Activated CD4-positive, alpha-beta T cell treated with anti-CD3 and anti-CD28 coated beads, Interleukin-2, amount 10 ng/mL, durations not matched to agents 7 days and 5 days (primary cell): ENCODE measurements around the gene MRPL42. TPM values are rescaled to one million over a fixed set of nuclear protein-coding genes. Genes with fewer than 3 reads are reported as not detected.

Experiments used
- CTCF ChIA-PET: fragments of 350-600 bp; sonication (Branson Sonifier 250); formaldehyde crosslinking; loops from one replicate; lab custom pipeline; 2021; ENCODE audit warnings: antibody characterized with exemption; lab: Charles Lee
- POLR2A ChIA-PET: fragments of 350-600 bp; sonication (Branson Sonifier 250); formaldehyde crosslinking; loops from one replicate; lab custom pipeline; 2021; ENCODE audit warnings: antibody characterized with exemption; lab: Charles Lee
- DNase-seq: peaks from one replicate; pipeline ENCODE4 v3.0.0-alpha.2; 2020
- H3K27ac Mint-ChIP-seq: one replicate; pipeline ENCODE4 v1.8.0; 2021; ENCODE audit warnings: mild to moderate bottlenecking, moderate library complexity, mixed read lengths
- H3K27me3 Mint-ChIP-seq: one replicate; pipeline ENCODE4 v1.8.0; 2021; ENCODE audit warnings: mixed read lengths
- H3K36me3 Mint-ChIP-seq: one replicate; pipeline ENCODE4 v1.8.0; 2021; ENCODE audit warnings: low read depth, mixed read lengths
- H3K4me1 Mint-ChIP-seq: one replicate; pipeline ENCODE4 v1.8.0; 2021; ENCODE audit warnings: mixed read lengths
- H3K4me3 Mint-ChIP-seq: one replicate; pipeline ENCODE4 v1.8.0; 2021; ENCODE audit warnings: mild to moderate bottlenecking, moderate library complexity, mixed read lengths
- H3K9me3 Mint-ChIP-seq: one replicate; pipeline ENCODE4 v1.8.0; 2021; ENCODE audit warnings: mixed read lengths
- total RNA-seq, 2 experiments: library from RNA; stranded (reverse); gene quantifications; one replicate each; pipeline ENCODE4 v1.2.3, GENCODE V29; 2021

MRPL42 gene
- total RNA-seq, 2 experiments from 2014 or later, result 55.6 to 69.0 TPM

GRCh38 chr12:93451423-93452158 lies 15.7 kb upstream of the MRPL42 start:
- Mint-ChIP-seq H3K36me3 (no peaks in the 10 kb centered on the region), H3K27me3 (peaks cover 3% of the 10 kb centered on the region), H3K27ac (no peak overlapping the region), H3K4me1 (peaks cover 23% of the 10 kb centered on the region), H3K9me3 (peaks cover 1% of the 10 kb centered on the region), H3K4me3 (no peak overlapping the region)
- POLR2A ChIA-PET, result no interaction called here
- CTCF ChIA-PET, result interaction anchor here (0.6 to 0.7 kb wide), 2 partner anchors 309 to 656 kb away, joined by 3 read pairs; no protein-coding TSS in a partner anchor
- DNase-seq, result no peak

GRCh38 chr12:93453633-93454032 lies 13.7 kb upstream of the MRPL42 start:
- H3K27me3 Mint-ChIP-seq, result peaks cover 5% of the 10 kb centered on the region
- ChIA-PET POLR2A (no interaction called here), CTCF (no interaction called here)
- H3K4me3 Mint-ChIP-seq, result no peak overlapping the region
- H3K4me1 Mint-ChIP-seq, result peaks cover 9% of the 10 kb centered on the region
- H3K9me3 Mint-ChIP-seq, result peaks cover 1% of the 10 kb centered on the region
- no peak overlapping the region for H3K27ac Mint-ChIP-seq
- no peak for DNase-seq
- no peaks in the 10 kb centered on the region for H3K36me3 Mint-ChIP-seq

- H3K27me3 Mint-ChIP-seq, result peaks cover 5% of the 10 kb centered on the region
- H3K36me3 Mint-ChIP-seq, result no peaks in the 10 kb centered on the region
- ChIA-PET CTCF (no interaction called here), POLR2A (no interaction called here)
- peaks cover 2% of the 10 kb centered on the region for H3K4me1 Mint-ChIP-seq
- no peak overlapping the region for H3K27ac Mint-ChIP-seq
- H3K9me3 Mint-ChIP-seq, result no peaks in the 10 kb centered on the region
- DNase-seq, result no peak
- H3K4me3 Mint-ChIP-seq, result no peak overlapping the region
Observed at GRCh38 chr12:93456077-93456476, 11.2 kb upstream of the MRPL42 start.

DNA sequence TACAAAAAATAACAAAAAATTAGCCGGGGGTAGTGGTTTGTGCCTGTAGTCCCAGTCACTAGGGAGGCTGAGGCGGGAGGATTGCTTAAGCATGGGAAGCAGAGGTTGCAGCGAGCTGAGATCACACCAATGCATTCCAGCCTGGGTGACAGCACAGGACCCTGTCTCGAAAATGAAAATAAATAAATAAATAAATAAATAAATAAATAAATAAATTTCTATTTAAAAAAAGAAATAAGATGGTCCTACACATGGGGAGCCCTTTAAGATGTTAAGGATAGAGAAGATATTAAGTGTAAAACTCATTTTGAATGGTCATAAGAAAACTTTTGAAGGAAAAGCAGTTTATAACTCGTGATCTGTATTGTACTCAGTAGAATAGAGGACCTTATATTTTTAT lies 8.2 kb upstream of the MRPL42 start:
- Mint-ChIP-seq H3K4me3 (no peak overlapping the region), H3K27me3 (peaks cover 5% of the 10 kb centered on the region), H3K36me3 (no peaks in the 10 kb centered on the region), H3K9me3 (no peaks in the 10 kb centered on the region), H3K27ac (no peak overlapping the region), H3K4me1 (peaks cover 2% of the 10 kb centered on the region)
- CTCF ChIA-PET, result interaction anchor here (0.9 kb wide), 1 partner anchor 72 kb away, joined by 3 read pairs; no protein-coding TSS in a partner anchor
- POLR2A ChIA-PET, result no interaction called here
- no peak for DNase-seq

- H3K27ac Mint-ChIP-seq, result no peak overlapping the region
- POLR2A ChIA-PET, result no interaction called here
- peaks cover 4% of the 10 kb centered on the region for H3K27me3 Mint-ChIP-seq
- no peaks in the 10 kb centered on the region for H3K9me3 Mint-ChIP-seq
- H3K4me3 Mint-ChIP-seq, result no peak overlapping the region
- CTCF ChIA-PET, result interaction anchor here (0.6 to 0.9 kb wide), 3 partner anchors 10 to 390 kb away, joined by 3 to 4 read pairs (median 3); no protein-coding TSS in a partner anchor
- no peaks in the 10 kb centered on the region for H3K36me3 Mint-ChIP-seq
- H3K4me1 Mint-ChIP-seq, result peaks cover 2% of the 10 kb centered on the region
- no peak for DNase-seq
Observed at GRCh38 chr12:93460003-93460402, 7.3 kb upstream of the MRPL42 start.

GRCh38 chr12:93460902-93461301 lies 6.4 kb upstream of the MRPL42 start:
- Mint-ChIP-seq H3K9me3 (no peaks in the 10 kb centered on the region), H3K4me3 (no peak overlapping the region), H3K36me3 (no peaks in the 10 kb centered on the region), H3K4me1 (peaks cover 2% of the 10 kb centered on the region), H3K27me3 (peaks cover 2% of the 10 kb centered on the region), H3K27ac (no peak overlapping the region)
- POLR2A ChIA-PET, result no interaction called here
- no peak for DNase-seq
- CTCF ChIA-PET, result interaction anchor here (0.6 to 1.1 kb wide), 3 partner anchors 16 to 641 kb away, joined by 3 to 4 read pairs (median 3); no protein-coding TSS in a partner anchor

GRCh38 chr12:93461503-93461902 lies 5.8 kb upstream of the MRPL42 start:
- H3K4me3 Mint-ChIP-seq, result no peak overlapping the region
- ChIA-PET POLR2A (no interaction called here), CTCF (interaction anchor here (1.1 kb wide), 1 partner anchor 640 kb away, joined by 3 read pairs; no protein-coding TSS in a partner anchor)
- peaks cover 5% of the 10 kb centered on the region for H3K4me1 Mint-ChIP-seq
- no peaks in the 10 kb centered on the region for H3K36me3 Mint-ChIP-seq
- DNase-seq, result no peak
- no peaks in the 10 kb centered on the region for H3K9me3 Mint-ChIP-seq
- H3K27me3 Mint-ChIP-seq, result peaks cover 2% of the 10 kb centered on the region
- no peak overlapping the region for H3K27ac Mint-ChIP-seq

- H3K27ac Mint-ChIP-seq, result no peak overlapping the region
- H3K4me3 Mint-ChIP-seq, result no peak overlapping the region
- ChIA-PET CTCF (interaction anchor here (0.6 to 1.3 kb wide), 2 partner anchors 22 to 1296 kb away, joined by 3 read pairs; no protein-coding TSS in a partner anchor), POLR2A (interaction anchor here (0.7 kb wide), 1 partner anchor 18 kb away, joined by 4 read pairs; no protein-coding TSS in a partner anchor)
- H3K36me3 Mint-ChIP-seq, result peaks cover 18% of the 10 kb centered on the region
- H3K4me1 Mint-ChIP-seq, result peaks cover 36% of the 10 kb centered on the region
- H3K9me3 Mint-ChIP-seq, result no peaks in the 10 kb centered on the region
- no peaks in the 10 kb centered on the region for H3K27me3 Mint-ChIP-seq
- DNase-seq, result no peak
Observed at GRCh38 chr12:93465841-93466240, 1.5 kb upstream of the MRPL42 start.

DNA sequence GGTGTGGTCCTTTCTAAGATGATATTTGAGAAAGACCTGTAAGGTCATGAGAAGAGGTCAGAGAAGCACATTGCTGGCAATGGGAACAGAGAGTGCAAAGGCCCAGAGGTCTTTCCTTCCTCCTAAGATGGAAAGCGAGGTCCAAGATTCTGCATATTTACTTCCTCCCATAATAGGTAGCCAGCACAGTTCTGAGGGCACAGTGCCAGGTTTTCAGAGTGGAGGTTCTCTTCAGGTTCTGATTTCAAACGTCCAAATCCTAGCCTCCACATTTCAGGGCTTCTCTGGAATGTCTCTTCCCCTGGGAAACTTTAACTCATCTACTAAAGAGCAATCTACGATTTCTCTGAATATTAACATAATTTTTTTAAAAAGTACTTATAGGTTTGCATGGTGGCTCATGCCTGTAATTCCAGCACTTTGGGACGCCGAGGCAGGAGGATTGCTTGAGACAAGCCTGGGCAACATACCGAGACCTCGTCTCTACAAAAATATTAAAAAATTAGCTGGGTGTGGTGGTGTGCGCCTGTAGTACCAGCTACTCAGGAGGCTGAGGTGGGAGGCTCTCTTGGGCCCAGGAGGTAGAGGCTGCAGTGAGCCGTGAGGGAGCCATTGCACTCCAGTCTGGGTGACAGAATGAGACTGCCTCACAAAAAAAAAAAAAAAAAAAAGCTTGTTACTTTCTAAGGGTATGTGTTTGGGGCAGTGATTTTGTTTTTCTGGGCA lies 526 bp upstream of the MRPL42 start:
- CTCF ChIA-PET, result interaction anchor here (0.6 to 2.4 kb wide), 8 partner anchors 12 to 635 kb away, joined by 3 to 10 read pairs (median 5); no protein-coding TSS in a partner anchor
- POLR2A ChIA-PET, result interaction anchor here (0.7 kb wide), 1 partner anchor 17 kb away, joined by 4 read pairs; no protein-coding TSS in a partner anchor
- peaks cover 24% of the 10 kb centered on the region for H3K36me3 Mint-ChIP-seq

GRCh38 chr12:93468008-93468371 lies 676 bp downstream of the MRPL42 start:
- CTCF ChIA-PET, result interaction anchor here (0.6 to 2.4 kb wide), 10 partner anchors 10 to 633 kb away, joined by 3 to 10 read pairs (median 4); no protein-coding TSS in a partner anchor
- Mint-ChIP-seq H3K27ac (peak overlapping the region; percentile 90), H3K27me3 (no peaks in the 10 kb centered on the region), H3K36me3 (peaks cover 24% of the 10 kb centered on the region), H3K9me3 (no peaks in the 10 kb centered on the region), H3K4me1 (peaks cover 36% of the 10 kb centered on the region), H3K4me3 (peak overlapping the region; percentile 93)
- no peak for DNase-seq
- POLR2A ChIA-PET, result no interaction called here

More for the DNA sequence above, 526 bp upstream of the MRPL42 start:
- Mint-ChIP-seq H3K4me1 (peaks cover 36% of the 10 kb centered on the region), H3K27me3 (no peaks in the 10 kb centered on the region), H3K9me3 (no peaks in the 10 kb centered on the region), H3K4me3 (peak overlapping the region; percentile 93), H3K27ac (peak overlapping the region; percentile 90)
- DNase-seq, result no peak

DNA sequence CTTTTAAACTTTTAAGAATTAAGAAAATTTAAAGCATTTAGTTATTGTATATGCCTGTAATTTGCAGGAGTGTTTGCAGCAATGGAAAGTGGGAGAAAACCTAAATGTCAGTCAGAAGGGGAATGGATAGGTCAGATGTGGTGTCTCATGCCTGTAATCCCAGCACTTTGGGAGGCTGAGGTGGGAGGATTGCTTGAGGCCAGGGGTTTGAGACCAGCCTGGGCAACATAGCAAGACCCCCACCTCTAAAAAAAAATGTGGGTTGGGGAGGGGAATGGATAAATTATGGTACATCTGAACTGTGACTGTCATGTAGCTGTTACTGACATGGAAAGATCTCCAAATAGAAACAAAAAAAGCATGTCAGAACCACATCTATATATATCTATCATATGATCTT lies 2.1 kb downstream of the MRPL42 start:
- no peaks in the 10 kb centered on the region for H3K9me3 Mint-ChIP-seq
- CTCF ChIA-PET, result interaction anchor here (0.6 to 1.3 kb wide), 2 partner anchors 34 to 920 kb away, joined by 3 to 4 read pairs; no protein-coding TSS in a partner anchor

DNA sequence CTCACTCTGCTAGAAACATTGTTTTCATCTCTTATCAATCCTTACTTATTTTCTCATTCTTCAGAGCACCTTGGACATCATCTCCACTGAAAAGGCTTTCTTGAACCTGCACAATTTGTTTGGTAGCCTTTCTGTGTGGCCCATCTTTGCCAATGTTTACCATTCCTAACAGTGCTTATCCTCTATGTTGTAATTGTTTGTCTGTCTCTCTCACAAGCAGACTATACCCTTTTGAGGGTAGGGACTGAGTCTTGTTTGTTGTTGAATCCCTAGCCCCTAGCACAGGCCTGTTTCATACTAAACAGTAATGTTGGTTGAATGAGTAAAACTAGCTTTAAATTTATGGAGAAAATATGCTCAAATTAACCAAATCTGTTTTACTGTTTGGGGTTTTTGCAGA lies 9.2 kb downstream of the MRPL42 start:
- CTCF ChIA-PET, result interaction anchor here (0.6 to 0.7 kb wide), 2 partner anchors 9 to 57 kb away, joined by 3 to 4 read pairs; no protein-coding TSS in a partner anchor
- H3K27me3 Mint-ChIP-seq, result no peaks in the 10 kb centered on the region
- no peak for DNase-seq
- POLR2A ChIA-PET, result no interaction called here
- H3K4me3 Mint-ChIP-seq, result no peak overlapping the region
- no peaks in the 10 kb centered on the region for H3K4me1 Mint-ChIP-seq
- H3K9me3 Mint-ChIP-seq, result no peaks in the 10 kb centered on the region
- H3K27ac Mint-ChIP-seq, result no peak overlapping the region
- H3K36me3 Mint-ChIP-seq, result peaks cover 26% of the 10 kb centered on the region

More for the DNA sequence above, 2.1 kb downstream of the MRPL42 start:
- H3K27me3 Mint-ChIP-seq, result no peaks in the 10 kb centered on the region
- POLR2A ChIA-PET, result no interaction called here
- peaks cover 36% of the 10 kb centered on the region for H3K4me1 Mint-ChIP-seq
- H3K4me3 Mint-ChIP-seq, result no peak overlapping the region
- H3K27ac Mint-ChIP-seq, result peak overlapping the region; percentile 21
- DNase-seq, result no peak
- peaks cover 26% of the 10 kb centered on the region for H3K36me3 Mint-ChIP-seq
